Head of caudate nucleus (tissue), 42 donors: Measurements from ENCODE around the gene POGZ.
"Not testable (repeated sequence)": the region's sequence is repeated elsewhere in the genome, so short reads cannot be mapped to it uniquely, and the experiment has no call there.

Source experiments
- DNase-seq, 42 donors: peaks; one replicate each; pipeline versions ENCODE4 v3.0.0 to v3.0.0-alpha.2; 2020 to 2021; ENCODE audit warnings: mixed read lengths in 7 of 42
- intact Hi-C: fragments of 100-400 bp; cut with DNase I; formaldehyde crosslinking; loops from one replicate; pipeline ENCODE4 v1.15.0; 2022

Gene POGZ

GRCh38 chr1:151435174-151435573, 24.1 kb downstream of the POGZ start:
- no peak for DNase-seq
- intact Hi-C loops: no loop called here

DNA sequence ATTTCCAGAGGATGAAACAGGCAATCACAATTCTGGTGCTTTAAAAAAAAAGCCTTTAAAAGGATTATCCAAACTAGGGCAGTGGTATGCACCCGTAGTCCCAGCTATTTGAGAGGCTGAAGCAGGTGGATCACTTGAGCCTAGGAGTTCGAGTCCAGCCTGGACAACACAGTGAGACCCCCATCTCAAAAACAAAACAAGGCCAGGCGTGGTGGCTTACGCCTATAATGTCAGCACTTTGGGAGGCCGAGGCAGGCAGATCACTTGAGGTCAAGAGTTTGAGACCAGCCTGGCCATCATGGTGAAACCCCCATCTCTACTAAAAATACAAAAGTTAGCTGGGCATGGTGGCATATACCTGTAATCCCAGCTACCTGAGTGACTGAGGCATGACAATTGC, 25.5 kb downstream of the POGZ start:
- DNase-seq, intact Hi-C loops: not testable (repeated sequence)

DNA sequence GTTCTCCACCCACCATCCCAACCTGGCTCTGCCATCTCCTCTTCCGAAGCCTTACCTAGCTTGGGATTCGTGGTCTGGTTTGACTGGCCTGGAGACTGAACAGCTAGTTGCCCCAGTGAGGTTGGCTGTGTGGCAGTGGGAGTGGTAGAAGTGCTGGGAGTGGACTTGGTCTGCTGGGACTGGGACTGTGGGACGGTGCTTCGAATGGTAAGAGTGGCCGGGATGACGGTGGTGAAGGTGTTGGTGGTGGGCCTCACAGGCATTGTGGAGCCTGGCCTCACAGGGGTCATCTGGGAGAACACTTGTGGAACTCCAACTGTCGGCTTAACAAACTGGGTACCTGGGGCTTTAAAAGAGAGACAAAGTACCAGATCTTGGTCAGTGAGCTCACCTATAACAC, 31.2 kb downstream of the POGZ start:
- intact Hi-C loops: no loop called here

GRCh38 chr1:151425103-151425502, 34.2 kb downstream of the POGZ start:
- intact Hi-C loops: no loop called here
- no peak for DNase-seq

More for the DNA sequence above, 31.2 kb downstream of the POGZ start:
- no peak for DNase-seq

- intact Hi-C loops: no loop called here
- no peak for DNase-seq
Observed at GRCh38 chr1:151419819-151420218, 39.5 kb downstream of the POGZ start.

DNA sequence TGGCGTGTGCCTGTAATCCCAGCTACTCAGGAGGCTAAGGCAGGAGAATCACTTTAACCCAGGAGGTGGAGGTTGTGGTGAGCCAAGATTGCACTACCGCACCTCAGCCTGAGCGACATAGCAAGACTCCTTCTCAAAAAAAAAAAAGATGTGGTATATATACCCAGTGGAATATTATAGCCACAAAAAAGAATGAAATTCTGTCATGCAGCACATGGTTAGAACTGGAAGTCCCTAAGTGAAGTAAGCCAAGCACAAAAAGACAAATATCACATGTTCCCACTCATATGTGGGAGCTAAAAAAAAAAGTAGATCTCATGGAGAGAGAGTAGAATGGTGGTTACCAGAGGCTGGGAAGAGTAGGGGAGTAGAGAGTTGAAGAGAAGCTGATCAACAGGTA, 41.2 kb downstream of the POGZ start:
- no peak for DNase-seq
- intact Hi-C loops: no loop called here

DNA sequence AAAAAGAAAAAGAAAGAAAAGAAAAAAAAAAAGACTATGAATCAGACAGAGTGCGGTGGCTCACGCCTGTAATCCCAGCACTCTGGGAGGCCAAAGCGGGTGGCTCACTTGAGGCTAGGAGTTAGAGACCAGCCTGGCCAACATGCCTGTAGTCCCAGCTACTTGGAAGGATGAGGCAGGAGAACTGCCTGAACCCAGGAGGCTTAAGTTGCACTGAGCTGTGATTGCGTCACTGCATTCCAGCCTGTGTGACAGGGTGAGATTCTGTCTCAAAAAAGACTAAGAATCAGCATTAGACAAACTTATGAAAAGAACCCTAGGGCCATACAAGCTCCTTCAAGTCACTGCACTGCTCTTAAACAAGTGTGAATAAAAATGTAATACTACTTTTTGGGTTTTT, 43.1 kb downstream of the POGZ start:
- intact Hi-C loops: no loop called here
- DNase-seq: no peak

GRCh38 chr1:151411884-151412283, 47.4 kb downstream of the POGZ start:
- no peak for DNase-seq
- intact Hi-C loops: no loop called here

- intact Hi-C loops: no loop called here
- no peak for DNase-seq
Observed at GRCh38 chr1:151408891-151409290, 50.4 kb downstream of the POGZ start.

DNA sequence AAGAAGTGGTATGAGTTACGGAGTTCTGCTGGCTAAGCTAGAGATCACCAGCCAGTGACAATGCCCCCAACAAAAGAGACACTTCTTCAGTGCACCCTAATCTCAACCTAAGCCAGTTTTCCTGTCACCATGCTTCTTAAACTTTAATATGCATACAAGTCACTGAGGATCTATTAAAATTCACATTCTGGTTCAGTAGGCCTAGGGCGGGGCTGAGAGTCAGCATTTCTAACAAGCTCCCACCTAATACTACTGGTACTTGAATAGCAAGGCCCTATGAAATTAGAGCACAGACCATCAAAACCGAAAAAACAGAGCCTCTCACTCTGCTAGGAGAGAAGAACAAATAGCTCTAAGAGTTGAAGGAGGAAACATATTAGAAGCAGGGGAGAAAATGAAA, 52.0 kb downstream of the POGZ start:
- intact Hi-C loops: no loop called here

DNA sequence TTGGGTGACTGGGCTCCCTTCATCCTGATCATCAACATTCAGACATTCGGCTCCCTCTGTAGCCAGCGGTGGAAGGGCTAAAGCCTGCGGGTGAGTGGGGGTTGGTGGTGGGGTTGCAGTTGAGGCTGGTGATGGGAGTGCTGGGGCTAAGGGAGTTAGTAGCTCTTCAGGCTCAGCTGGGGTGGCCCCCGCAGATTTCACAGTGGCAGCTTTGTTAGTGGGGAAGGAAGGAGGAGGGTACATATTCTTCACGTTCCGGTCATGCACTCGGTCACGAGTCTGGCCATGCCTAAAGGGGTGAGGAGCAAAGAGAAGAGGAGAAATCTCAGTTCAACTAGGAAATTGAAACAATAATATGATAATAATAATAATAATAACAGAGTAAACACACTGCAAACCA, 53.1 kb downstream of the POGZ start:
- intact Hi-C loops: no loop called here
- peak in 36 of 42 donors; percentile 12 to 84 (median 36) for DNase-seq

More for the DNA sequence above, 52.0 kb downstream of the POGZ start:
- DNase-seq: no peak

DNA sequence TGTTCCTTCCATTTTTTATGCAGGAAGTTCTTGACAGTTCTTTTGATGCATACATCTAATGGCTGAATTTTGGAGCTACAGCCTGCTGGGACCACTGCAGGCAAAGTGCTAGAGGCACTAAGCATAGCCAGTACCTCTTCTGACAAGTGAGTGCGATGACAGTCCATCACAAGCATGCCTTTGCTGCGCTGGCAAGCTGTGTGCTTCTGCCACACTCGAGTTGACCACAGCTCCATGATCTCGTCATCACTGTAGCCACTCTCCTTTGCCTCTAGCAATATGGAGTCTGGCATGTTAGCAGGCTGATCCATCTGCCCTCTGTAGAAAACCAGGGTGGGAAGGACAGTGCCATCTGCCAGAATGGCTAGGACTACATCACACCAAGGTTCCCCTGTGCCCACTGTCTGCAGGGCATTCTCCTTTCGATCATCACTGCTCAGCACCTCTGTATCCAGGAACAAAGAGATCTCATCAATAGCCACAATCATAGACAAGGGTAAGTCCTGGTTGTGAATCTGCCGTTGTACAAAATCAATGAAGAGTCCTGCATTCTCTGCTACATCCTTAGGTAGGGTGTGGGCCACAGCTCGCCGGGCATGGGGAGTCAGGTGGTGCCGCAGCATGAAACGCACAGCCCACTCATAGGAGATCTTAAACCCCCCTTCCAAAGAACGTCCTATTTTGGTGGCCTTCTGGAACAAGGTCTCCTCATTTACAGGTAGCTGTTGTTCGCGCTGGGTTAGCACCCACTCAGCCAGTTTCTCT, 53.9 kb downstream of the POGZ start:
- DNase-seq: no peak
- intact Hi-C loops: no loop called here

- intact Hi-C loops: no loop called here
- DNase-seq: no peak
Observed at GRCh38 chr1:151403612-151404011, 55.7 kb downstream of the POGZ start.

GRCh38 chr1:151402764-151403163, 56.5 kb downstream of the POGZ start:
- intact Hi-C loops: no loop called here

DNA sequence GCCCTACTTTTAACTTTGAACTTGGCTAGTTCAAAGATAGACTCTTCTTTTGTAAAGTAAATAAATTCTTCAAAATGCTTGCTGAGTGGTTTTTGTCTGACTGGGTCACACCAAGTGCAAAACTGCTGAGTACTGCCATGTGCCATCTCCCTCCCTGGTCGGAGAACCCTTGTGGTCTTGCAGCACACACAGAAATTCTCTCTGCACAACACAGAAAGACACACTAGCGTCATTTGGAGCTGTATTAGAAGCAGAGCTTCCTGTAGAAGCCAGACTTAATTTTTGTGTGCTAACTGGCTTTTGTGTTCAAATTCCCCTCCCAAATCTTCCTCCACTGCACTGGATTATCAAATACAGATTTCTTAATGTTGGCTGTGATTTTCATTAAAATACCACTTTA, 57.4 kb downstream of the POGZ start:
- intact Hi-C loops: no loop called here
- no peak for DNase-seq

More at GRCh38 chr1:151402764-151403163, 56.5 kb downstream of the POGZ start:
- DNase-seq: no peak

GRCh38 chr1:151401125-151401788, 58.0 kb downstream of the POGZ start:
- intact Hi-C loops: no loop called here
- no peak for DNase-seq

DNA sequence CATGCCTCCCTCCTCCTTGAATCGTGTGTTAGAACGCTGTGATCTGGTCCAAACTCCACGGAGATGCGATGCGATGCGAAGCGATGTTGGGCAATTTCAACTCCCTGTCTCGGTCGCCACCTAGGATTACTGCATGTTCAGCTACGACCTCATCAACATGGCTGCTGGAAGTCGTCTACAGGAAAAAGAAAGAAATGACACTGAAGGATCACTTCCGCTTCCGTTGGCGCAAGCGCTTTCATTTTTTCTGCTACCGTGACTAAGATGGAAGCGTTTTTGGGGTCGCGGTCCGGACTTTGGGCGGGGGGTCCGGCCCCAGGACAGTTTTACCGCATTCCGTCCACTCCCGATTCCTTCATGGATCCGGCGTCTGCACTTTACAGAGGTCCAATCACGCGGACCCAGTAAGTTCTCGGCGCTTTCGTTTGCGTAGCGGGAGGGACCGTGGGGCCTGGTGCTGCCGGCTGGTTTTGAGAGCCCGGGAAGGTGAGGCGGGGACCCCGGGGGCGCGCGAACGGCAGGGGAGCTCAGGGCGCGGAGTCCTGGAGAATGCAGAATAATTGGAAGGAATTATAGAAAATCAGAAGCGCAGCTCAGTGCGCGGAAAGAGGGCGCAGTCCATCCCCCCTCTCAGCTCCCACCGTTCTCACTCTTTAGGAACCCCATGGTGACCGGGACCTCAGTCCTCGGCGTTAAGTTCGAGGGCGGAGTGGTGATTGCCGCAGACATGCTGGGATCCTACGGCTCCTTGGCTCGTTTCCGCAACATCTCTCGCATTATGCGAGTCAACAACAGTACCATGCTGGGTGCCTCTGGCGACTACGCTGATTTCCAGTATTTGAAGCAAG, 59.7 kb downstream of the POGZ start, which contains the start of gene PSMB4:
Gene PSMB4 (plus strand): TSS at position 250 of the 848 bp plus-strand sequence. CDS start 15 bp downstream, at position 265.
- DNase-seq: peak; percentile 78 to 97 (median 92)
- intact Hi-C loops: loop anchor here (10.0 kb wide), 2 partner anchors 55 to 105 kb away; partner anchors contain the start of gene RFX5

DNA sequence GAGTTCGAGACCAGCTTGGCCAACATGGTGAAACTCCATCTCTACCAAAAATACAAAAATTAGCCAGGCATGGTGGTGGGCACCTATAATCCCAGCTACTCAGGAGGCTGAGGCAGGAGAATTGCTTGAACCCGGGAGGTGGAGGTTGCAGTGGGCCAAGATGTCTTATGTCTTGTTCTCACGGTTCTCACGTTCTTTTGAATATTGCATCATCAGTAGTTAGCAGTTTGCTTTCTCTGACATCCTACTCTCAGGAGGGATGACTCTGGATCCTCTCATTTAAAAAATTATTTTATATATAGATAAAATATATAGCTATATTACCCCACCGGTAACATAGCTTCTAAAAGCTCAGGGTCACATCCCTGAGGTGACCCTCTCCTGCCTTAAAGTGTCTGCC, 63.0 kb downstream of the POGZ start:
- not testable (repeated sequence) for DNase-seq
- intact Hi-C loops: loop anchor here (10.0 kb wide), 2 partner anchors 51 to 101 kb away; partner anchors contain the start of gene RFX5

DNA sequence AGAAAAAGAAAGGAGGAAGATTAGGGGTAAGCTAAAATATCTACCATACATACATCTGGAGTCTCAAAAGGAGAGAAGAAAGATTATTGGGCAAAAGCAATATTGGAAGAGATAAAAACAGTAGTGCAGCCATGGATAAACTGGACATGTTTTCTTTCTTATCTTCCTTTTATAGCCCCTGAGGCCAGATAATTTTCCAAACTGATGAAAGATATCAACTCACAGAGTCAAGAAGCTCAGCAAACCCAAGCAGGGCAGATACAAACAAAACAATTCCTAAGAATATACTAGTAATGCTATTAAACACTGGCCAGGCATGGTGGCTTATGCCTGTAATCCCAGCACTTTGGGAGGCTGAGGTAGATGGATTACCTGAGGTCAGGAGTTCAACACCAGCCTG, 65.7 kb downstream of the POGZ start:
- no peak for DNase-seq
- intact Hi-C loops: loop anchor here (10.0 kb wide), 2 partner anchors 49 to 99 kb away; partner anchors contain the start of gene RFX5
